NB4 (cell line): ENCODE data around the gene CCDC39.

Experiments
- DNase-seq: peaks from one replicate; pipeline ENCODE4 v3.0.0; 2010; ENCODE audit warnings: low read depth
- H3K4me3 ChIP-seq: one replicate; pipeline ENCODE4 v1.5.1; 2011; ENCODE audit warnings: mild to moderate bottlenecking, low read depth, low read length, moderate library complexity
- MYC ChIP-seq: IDR thresholded peaks from 2 replicates; pipeline ENCODE4 v1.6.1; 2011; ENCODE audit warnings: low read depth, low read length
- POLR2A ChIP-seq: IDR thresholded peaks from 2 replicates; pipeline ENCODE4 v1.6.1; 2011; ENCODE audit warnings: mild to moderate bottlenecking; ENCODE audit not compliant: insufficient read length; ENCODE audit errors: extremely low read depth
- TF ChIP-seq, protein P1 (sequence below): IDR thresholded peaks from 2 replicates; pipeline ENCODE4 v1.6.1; 2011; ENCODE audit warnings: low read depth, low read length
- TF ChIP-seq, protein P2 (sequence below): IDR thresholded peaks from one replicate; pipeline ENCODE4 v1.5.1; 2012; ENCODE audit warnings: low read depth, low read length

The CCDC39 gene

DNA sequence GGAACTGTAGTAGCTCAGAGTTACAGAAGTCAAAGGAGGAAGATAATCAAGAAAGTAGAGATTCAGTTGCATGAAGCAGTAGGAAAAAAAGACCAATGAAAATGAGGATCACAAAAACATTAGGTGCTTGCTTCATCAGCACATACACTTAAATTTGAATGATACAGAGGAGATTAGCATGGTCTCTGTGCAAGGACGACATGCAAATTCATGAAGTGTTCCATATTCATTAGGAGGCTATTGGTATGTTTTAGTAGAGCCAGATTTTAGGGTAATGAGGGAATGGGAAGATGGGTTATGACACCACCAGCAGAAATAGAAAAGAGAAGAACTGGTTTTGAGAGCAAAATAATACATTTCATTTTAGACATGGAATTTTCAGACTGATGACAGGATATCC is 98.4 kb downstream of the CCDC39 start:
- TF ChIP-seq, protein P1, sequence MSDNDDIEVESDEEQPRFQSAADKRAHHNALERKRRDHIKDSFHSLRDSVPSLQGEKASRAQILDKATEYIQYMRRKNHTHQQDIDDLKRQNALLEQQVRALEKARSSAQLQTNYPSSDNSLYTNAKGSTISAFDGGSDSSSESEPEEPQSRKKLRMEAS = no peak
- TF ChIP-seq, protein P2, sequence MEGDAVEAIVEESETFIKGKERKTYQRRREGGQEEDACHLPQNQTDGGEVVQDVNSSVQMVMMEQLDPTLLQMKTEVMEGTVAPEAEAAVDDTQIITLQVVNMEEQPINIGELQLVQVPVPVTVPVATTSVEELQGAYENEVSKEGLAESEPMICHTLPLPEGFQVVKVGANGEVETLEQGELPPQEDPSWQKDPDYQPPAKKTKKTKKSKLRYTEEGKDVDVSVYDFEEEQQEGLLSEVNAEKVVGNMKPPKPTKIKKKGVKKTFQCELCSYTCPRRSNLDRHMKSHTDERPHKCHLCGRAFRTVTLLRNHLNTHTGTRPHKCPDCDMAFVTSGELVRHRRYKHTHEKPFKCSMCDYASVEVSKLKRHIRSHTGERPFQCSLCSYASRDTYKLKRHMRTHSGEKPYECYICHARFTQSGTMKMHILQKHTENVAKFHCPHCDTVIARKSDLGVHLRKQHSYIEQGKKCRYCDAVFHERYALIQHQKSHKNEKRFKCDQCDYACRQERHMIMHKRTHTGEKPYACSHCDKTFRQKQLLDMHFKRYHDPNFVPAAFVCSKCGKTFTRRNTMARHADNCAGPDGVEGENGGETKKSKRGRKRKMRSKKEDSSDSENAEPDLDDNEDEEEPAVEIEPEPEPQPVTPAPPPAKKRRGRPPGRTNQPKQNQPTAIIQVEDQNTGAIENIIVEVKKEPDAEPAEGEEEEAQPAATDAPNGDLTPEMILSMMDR = no peak
- TF ChIP-seq POLR2A (no peak), MYC (no peak)
- no peak overlapping the region for H3K4me3 ChIP-seq
- DNase-seq = no peak

DNA sequence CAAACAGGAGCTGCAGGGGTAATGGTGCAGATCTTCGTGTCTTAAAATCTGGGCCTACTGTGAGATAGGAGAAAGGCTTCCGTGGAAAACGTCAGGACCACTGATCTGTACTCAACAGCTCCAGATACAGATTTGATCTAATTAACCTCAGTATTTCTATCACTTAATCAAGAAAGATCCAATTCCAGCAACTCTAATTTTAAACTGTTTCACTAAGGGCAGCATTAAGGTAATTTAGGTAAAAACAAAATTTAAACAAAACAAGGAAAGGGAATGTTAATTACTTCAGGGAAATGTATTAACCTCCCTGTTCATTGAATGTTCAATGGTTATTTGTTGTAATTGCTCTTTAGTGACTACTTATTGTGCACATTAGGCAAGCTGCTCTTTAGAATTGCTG is 103.7 kb downstream of the CCDC39 start:
- H3K4me3 ChIP-seq = no peak overlapping the region
- DNase-seq = no peak
- TF ChIP-seq, protein P1 = no peak
- TF ChIP-seq, protein P2 = no peak
- TF ChIP-seq MYC (no peak), POLR2A (no peak)

DNA sequence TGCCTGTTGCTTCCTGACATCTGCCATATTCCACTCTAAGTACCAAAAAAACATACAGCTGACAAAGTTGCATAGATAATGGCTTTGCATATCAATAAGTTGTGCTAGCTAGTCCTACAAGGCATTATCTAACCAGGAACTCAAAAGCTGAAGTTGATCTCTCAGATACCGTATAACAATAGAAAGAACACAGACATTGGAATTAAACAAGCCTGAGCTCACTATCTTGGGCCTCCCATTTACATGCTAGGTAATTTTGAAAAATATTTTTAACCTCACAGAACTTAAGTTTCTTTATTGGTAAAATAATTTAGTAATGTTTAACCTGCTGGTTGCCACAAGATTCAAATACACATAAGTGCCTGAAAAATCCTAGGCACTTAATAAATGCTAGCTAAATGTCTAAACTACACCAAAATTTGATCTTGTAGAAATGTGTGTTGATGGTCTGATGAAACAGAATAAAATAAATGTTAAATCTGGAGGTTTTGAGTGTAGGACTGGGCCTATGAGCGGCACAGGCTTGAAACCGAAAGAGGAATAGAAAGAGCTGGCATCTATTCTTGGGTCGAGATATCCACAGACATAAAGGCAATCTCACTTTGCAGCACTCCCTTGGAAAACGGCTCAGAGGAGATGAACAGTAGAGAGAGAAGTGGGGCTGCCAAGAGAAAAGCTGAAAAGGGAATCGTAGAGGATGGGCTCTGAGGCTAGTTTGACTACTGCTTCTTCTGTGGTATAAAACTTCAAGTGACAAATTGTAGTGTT is 107.3 kb downstream of the CCDC39 start:
- TF ChIP-seq, protein P2 = no peak
- TF ChIP-seq POLR2A = no peak
- TF ChIP-seq, protein P1 = no peak
- TF ChIP-seq MYC = no peak
- no peak for DNase-seq
- H3K4me3 ChIP-seq = no peak overlapping the region

DNA sequence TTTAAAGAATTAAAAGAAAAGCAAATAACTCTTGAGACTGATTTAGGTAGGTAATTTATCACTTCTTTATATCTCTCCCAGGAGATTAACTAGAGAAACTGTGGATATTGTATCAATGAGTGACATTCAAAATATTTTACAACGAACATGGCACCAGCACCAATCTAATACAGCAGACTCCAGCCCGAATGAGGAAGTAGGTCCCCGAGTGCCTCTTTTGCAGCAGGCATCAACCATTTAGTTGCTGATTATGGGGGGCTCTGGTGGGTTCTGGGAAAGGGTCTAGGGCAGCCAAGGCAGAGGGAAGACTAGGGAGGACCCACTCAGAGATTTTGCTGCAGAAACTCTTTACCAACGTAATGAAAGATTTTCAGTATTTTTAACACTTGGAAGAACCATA is 109.1 kb downstream of the CCDC39 start:
- H3K4me3 ChIP-seq = no peak overlapping the region
- TF ChIP-seq MYC (no peak), POLR2A (no peak)
- TF ChIP-seq, protein P1 = no peak
- TF ChIP-seq, protein P2 = no peak
- no peak for DNase-seq

DNA sequence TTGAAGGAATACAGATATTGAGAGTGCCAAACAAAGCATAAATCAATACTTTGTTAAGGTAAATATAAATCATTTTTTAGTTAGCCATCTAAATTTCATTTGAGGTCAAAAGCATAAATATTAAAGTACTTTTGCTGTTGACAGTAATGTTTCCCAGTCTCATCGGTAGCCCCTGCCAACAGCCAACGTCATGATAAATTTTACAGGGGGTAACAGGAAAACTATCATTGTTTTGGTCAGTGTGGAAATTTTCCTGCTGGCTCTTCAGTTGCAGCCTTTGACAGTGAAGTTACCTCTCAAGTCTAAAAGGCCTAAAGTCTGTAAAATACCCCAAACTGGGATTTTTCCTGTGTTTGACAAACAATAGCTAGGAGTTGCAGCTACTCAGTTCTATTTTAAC is 114.6 kb downstream of the CCDC39 start:
- DNase-seq = no peak
- no peak for TF ChIP-seq MYC
- TF ChIP-seq, protein P2 = no peak
- TF ChIP-seq POLR2A = no peak
- TF ChIP-seq, protein P1 = no peak
- no peak overlapping the region for H3K4me3 ChIP-seq
